Germinal center (tissue), 1 donor: ENCODE results near the gene FANCD2.
"Not testable (repeated sequence)": the region's sequence is repeated elsewhere in the genome, so short reads cannot be mapped to it uniquely, and the experiment has no call there.

Source experiments
- DNase-seq: peaks from one replicate; pipeline ENCODE4 v3.0.0; 2012; ENCODE audit warnings: mixed read lengths, low spot score

FANCD2 gene

DNA sequence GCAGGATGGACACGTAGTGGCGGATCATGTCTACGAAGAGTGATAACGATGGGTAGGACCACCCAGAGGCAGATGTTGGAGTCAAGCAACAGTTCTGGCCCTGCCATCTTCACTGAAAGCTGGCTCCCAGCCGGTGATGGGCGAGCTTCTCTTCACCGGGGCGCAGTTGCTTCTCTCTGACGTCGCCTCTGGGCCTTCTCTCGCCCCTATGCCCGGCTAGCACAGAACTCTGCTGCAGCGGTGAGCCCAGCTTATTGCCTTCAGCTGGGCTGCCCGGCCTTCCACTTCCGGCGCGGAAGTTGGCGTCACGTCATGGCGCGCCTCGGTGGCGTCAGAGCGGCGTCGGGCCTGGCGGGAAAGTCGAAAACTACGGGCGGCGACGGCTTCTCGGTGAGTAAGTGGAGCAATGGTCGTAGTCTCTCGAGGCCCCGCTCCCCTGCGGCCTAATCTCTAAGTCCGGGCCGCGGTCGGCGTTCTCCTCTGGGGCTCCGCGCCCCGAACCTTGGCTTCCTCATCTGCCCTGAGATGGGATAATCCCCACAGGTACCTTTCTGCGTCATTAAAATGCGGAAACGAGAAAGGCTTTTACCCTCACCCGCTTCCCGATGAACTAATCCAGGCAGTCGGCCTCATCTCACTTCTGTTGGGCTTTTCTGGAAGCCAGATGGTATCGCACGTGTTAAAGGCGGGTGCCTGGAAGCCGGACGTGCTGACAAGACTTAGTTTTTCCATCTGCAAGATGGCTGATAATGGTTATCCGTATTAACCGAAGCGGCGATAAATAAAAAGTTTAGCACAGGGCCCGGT, at the start of gene FANCD2:
Gene FANCD2, plus strand, starts transcription at position 354 of the 807 bp plus-strand sequence. CDS start 2,221 bp downstream, outside the sequence.
- peak; percentile 82 for DNase-seq

DNA sequence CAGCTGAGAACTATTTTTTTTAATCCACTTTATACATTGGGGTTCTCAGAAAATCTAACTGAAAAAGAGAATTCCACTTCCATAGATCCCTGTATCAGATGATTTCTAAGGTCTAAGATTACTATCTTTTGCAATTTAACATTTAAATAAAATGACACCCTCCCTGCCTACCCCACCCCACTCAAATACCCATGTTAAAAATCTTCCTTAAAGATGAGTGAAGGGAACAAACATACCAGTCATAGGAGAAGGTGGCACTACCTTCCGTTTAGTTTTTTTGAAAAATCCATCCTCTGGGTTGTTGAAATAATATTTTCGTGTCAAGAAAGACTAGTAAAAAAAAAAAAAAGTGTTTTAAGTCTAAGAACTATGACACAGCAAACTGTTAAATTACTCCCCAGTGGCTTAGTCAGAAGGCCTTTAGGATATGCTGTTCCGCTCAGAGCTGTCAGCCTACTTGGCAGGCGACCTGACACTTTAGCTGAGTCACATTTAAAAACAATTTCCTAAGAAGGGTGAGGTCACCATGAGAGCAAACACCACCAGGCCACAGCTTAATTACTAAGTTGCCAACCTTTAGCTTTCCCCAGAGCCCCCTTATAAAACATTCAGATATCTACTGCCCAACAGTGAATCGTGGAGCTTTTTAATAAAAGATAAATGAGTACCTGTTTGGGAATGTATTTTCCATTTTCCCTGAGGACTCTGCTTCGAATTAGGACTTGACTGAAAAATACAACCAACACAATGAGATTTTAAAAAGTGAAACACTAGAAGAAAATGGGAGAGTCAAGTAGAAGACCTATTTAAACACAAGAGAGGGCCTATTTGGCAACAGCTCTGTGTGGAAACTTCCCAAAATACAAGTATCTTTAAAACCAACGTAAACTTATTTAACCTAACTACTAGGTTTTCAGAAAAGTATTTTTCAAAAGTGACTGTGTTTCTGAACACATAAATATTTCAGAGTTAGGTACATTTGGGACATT, 49.2 kb upstream of the FANCD2 start:
- DNase-seq = no peak

DNA sequence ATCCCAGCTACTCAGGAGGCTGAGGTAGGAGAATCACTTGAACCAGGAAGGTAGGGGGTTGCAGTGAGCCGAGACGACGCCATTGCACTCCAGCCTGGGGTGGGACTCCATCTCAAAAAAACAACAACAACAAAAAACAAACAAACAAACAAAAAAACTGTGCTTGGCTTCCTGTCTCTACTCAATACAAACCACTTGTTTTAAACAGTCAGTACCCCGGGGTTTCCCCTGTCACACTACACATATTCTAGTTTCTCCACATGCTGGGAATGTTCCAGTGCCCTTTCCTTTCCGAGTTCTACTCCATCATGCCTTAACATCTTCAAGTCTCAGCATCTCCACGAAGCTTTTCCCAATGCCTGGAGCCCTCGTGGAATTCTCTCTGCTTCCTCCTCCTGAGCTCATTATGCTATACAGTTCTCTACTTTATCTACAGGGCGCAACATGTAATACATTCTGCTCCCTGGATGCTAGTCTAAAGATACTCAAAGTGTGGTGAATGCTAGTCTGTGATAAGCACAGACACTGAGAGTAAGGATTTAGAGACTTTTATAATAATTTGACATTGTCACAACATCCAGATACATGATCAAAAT, 47.4 kb upstream of the FANCD2 start:
- DNase-seq = no peak

GRCh38 chr3:9980251-9980650, 46.0 kb upstream of the FANCD2 start:
- no peak for DNase-seq

- DNase-seq = no peak
These were observed 40.0 kb upstream of the FANCD2 start for GRCh38 chr3:9986230-9986725.

DNA sequence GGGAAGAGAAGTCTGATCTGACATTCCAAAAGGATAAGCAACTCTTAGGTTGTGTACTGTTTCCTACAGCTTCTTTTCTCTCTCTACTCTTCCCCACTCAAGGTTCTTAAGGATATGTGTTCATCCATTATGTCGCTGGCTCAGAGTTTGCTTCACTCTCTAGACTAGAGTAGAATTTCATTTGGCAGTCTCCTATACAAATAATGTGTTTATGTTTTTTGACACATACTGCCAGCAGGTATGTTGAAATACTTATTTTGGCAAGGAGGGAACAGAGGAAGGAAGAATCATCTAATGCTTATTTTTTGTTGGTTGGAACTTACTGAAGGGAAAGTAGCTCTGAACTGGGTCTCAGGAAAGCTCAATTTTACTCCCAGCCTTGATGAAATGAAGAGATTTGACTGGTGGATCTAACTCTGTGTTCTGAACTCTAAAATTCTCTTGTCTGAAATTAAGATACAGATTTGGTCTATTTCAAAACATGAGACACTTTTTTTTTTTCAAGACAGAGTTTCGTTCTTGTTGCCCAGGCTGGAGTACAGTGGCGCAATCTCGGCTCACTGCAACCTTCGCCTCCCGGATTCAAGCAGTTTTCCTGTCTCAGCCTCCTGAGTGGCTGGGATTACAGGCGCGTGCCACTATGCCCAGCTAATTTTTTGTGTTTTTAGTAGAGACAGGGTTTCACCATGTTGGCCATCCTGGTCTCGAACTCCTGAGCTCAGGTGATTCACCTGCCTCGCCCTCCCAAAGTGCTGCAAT, 32.0 kb upstream of the FANCD2 start:
- DNase-seq = no peak

DNA sequence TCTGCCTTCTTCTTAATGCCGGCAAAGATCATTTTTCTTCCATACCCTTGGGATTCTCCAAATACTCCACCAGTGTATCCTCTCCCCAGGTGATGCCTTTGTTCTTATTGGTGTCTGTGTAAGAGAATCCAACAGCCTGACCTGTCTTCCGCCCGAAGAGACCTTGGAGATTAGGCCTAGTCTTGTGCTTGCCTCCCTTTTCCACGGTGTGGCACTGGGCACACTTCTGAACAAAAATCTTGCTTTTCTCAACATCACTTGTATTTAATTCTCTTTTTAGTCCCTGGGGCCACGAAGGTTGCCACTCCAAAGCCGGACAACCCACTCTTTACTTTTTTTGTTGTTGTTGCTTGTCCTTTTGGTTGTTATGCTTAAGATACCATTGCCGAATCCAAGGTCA, 25.6 kb upstream of the FANCD2 start:
- no peak for DNase-seq

- DNase-seq = no peak
These were observed 23.3 kb upstream of the FANCD2 start for GRCh38 chr3:10002951-10003350.

GRCh38 chr3:10004506-10004905, 21.7 kb upstream of the FANCD2 start:
- no peak for DNase-seq

GRCh38 chr3:10004960-10005564, 21.2 kb upstream of the FANCD2 start:
- no peak for DNase-seq

GRCh38 chr3:10006048-10006761, 20.0 kb upstream of the FANCD2 start:
- no peak for DNase-seq

DNA sequence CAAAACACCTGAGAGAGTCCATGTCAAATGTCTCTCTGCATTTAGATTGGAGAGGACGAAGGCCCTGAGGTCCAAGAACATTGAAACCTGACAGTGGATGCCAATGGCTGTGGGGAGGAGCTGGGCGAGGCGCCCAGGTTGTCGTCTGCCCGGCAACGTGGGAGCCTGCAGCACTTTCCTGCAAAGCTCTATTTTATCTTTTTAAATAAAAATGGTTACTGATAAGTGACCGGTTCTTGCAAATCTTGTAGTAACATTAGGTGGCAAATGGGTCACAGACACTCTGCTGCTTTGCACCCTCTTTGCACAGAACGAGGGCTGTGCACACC, 19.5 kb upstream of the FANCD2 start:
- DNase-seq = no peak

DNA sequence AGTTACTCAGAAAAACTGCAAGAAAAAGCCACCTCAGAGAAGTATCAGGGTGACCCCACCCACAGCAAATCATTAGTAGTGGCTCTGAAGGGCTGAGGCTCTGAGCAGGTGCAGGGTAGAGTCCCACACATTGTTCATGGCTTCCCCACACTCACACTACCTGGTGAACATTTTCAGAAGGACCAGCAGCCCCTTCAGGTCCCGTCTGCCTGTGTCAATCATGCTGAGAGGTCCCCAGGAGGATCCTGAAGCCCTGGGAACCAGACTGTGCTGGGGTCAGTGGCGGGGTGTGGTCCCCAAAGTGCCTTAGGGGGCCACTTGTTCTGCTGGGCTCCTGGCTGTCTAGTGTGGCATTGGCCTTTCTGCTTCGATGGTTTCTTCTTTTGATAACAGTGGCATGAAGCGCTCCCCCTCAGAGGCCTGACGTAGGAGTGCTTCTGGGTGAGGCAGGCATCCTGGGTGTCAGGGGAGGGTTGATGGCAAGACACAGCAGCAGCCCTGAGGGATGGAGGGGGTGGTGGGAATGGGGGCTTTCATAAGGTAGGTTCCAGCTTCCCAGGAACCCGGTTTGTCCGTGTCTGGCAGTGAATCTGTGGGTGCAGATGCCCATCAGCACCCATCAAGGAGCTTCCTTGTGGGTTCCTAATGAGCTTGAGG, 19.0 kb upstream of the FANCD2 start:
- no peak for DNase-seq

GRCh38 chr3:10008216-10008587, 18.0 kb upstream of the FANCD2 start:
- not testable (repeated sequence) for DNase-seq

DNA sequence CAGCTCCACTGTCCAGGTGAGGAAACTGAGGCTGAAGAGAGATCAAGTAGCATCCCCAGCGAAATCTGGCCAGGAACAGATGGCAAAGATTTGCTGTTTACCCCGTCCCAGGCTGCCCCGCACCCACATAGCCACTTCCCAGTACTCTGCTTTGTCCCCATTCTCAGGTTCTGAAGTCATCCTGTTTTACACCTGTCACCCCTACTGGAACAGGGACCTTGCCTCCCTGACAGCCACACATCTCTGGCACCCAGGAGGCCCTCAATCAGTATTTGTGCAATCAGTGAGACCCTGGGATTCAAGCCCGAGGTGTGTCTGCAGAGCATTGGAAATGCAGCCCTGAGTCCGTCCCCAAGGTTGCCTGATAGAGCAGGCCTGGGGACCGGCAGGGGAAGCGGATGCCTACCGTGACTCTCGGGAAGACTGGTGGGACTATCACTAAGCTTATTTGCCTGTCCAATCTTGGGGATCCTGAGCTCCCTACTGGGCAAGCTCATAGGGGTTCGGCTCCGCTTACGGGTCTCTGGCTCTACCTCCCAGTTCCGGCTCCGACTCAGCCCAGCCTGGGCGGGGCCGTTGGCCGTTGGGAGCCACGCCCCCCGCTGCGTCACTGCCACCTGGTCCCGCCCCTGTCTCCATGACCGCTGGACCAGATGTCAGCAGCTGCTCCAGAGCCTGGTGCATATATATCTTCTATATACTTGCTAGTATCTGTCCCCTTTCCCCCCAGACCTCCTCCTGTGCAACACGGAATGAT, 17.5 kb upstream of the FANCD2 start:
- peak; percentile 87 for DNase-seq

DNA sequence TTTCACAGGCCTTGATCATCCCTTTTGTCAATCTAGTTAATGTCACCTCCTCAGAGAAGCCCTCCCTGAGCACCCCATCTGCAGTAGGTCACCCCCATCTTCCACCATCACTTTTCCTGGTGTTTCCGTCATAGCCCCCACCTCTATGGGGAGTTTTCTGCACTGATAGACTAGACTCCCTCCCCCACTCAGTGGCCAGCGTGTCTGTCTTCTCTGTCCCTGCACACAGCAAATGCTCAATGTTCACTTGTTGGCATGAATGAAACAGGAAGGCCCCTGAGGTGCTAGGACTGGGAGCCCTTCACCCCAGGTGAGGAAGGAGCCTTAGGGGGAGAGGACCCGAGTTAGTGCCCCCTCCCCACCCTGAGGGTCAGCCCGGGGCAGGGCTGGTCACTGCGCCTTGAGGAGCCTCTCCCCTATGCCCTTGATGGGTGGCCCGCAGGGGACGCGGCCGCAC, 15.8 kb upstream of the FANCD2 start:
- DNase-seq = no peak

- DNase-seq = peak; percentile 93
These were observed 15.3 kb upstream of the FANCD2 start for GRCh38 chr3:10010878-10011465.

DNA sequence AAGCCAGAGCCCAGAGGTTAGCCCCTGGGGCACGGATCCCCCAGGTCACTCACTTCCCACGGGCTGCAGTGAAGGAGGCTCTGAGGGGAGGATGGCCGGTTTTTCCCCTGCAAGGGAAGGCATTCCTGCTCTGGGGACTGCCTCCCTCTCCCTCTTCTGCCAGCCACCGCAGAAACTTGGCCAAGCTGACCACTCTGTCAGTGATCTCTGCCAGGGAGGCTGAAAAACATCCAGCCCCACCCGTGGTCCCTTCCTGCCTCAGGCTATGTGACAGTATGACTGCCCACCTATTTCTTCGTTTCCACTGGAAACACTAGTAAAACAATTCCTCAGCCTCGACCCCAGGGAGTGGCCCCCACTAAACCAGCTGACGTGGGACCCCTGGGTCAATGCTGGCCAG, 14.6 kb upstream of the FANCD2 start:
- no peak for DNase-seq

DNA sequence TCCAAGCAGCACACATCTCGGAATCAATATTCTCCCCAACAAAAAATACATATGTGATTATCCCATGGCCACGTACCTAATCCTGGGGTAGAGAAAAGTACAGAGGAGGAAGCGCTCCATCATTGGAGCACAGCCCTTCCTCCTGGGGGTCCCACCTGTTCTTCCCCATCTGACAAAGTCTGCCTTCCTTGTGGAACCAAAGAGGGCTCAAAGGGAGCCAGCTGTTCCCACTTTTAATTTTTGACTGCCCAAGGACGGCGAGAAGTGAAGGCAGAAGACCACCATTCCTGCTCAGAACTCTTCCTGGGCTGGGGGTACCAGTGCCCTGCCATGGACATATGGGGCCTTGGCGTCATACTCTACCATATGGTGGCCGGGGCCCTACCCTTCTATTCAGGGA, 14.1 kb upstream of the FANCD2 start:
- DNase-seq = no peak
